Adrenal gland (tissue), 12 donors: ENCODE results near the gene OR10C1. TPM values are rescaled to one million over a fixed set of nuclear protein-coding genes. Genes with fewer than 3 reads are reported as not detected.

Experiments used
- DNase-seq, 7 donors: peaks; one replicate each; pipeline ENCODE4 v3.0.0-alpha.2; 2019 to 2020
- H3K27ac ChIP-seq, 5 donors: fragments of 200-600 bp; sonication (generic) in 4 of 5; 1 replicate in 3 of 5; 2 replicates in 2 of 5; pipeline versions ENCODE4 v1.5.1 to v1.8.0; 2016 to 2020; ENCODE audit warnings: mild to moderate bottlenecking in 1 of 5
- H3K27me3 ChIP-seq: fragments of 200-600 bp; 2 replicates; pipeline ENCODE4 v1.8.0; 2021
- H3K36me3 ChIP-seq, 2 donors: fragments of 200-600 bp; replicated peaks in 1 of 2; 1 replicate in 1 of 2; 2 replicates in 1 of 2; pipeline versions ENCODE4 v1.5.1 to v1.8.0; 2018 to 2022
- H3K4me1 ChIP-seq, 2 donors: fragments of 200-600 bp; replicated peaks in 1 of 2; 1 replicate in 1 of 2; 2 replicates in 1 of 2; pipeline versions ENCODE4 v1.5.1 to v1.8.0; 2018 to 2021
- H3K4me3 ChIP-seq, 4 donors: fragments of 200-600 bp; sonication (generic) in 3 of 4; one replicate each; pipeline ENCODE4 v1.5.1; 2016 to 2018
- H3K9me3 ChIP-seq, 3 donors: fragments of 200-600 bp; sonication (generic) in 1 of 3; replicated peaks in 1 of 3; 1 replicate in 2 of 3; 2 replicates in 1 of 3; pipeline versions ENCODE4 v1.5.1 to v1.8.0; 2016 to 2021
- POLR2A ChIP-seq, 2 donors: fragments of 450-650 bp; IDR thresholded peaks; one replicate each; pipeline ENCODE4 v1.6.1; 2017; ENCODE audit warnings: antibody characterized with exemption in 2 of 2, mild to moderate bottlenecking in 2 of 2, moderate library complexity in 1 of 2
- WGBS, 4 donors: extraction: QIAGEN DNeasy Blood & Tissue Kit in 2 of 4; methylation state at CpG; one replicate each; pipeline versions ENCODE4 v1.1.5 to v1.1.7; 2013 to 2017; 5-methylcytosine and 5-hydroxymethylcytosine counted together
- intact Hi-C, 2 donors: fragments of 100-400 bp; cut with DNase I; formaldehyde crosslinking; loops; one replicate each; pipeline versions ENCODE4 v1.14.1 to v1.15.0; 2022 to 2023
- polyA plus RNA-seq, 3 donors: library from polyadenylated mRNA; stranded (reverse); fragments of 200-250 nt in 2 of 3; fragments of 350-450 nt in 1 of 3; fragmentation: Illumina TruSeq in 1 of 3; extraction: RNeasy Lipid Tissue Mini Kit (QIAGEN cat#74804) in 1 of 3; gene quantifications; one replicate each; pipeline ENCODE4 v1.2.3, GENCODE V29; 2013 to 2014
- total RNA-seq, 9 donors: library from RNA; depleted of rRNA in 4 of 9; stranded (reverse); fragments of >200 nt in 4 of 9; fragments of 120-200 nt in 1 of 9; fragmentation: NEBNext Ultra II Directional in 1 of 9; extraction: Animal tissue kit (Norgen Biotek cat#: 25700) in 1 of 9; gene quantifications; one replicate each; pipeline versions ENCODE4 v1.1.0 to v1.2.4, GENCODE V29; 2013 to 2023
- TF ChIP-seq, protein P1 (sequence below), 6 experiments: fragments of 450-650 bp in 4 of 6; fragments of 200-600 bp in 2 of 6; sonication (generic) in 1 of 6; IDR thresholded peaks; 1 replicate in 5 of 6; 2 replicates in 1 of 6; pipeline versions ENCODE4 v1.5.1 to v1.8.0; 2016 to 2021; ENCODE audit warnings: antibody characterized with exemption in 6 of 6, mild to moderate bottlenecking in 2 of 6, moderate library complexity in 1 of 6
- donor health status: healthy with polysubstance abuse.
- donor health status: Bipolar disorder and iron deficiency.
- donor health status: DM: yes; HTN: yes; CAD: no.
- donor health status: DM: no; HTN: no; CAD: no.
- donor health status: DM: no; HTN: no; CAD: no.
- donor health status: DM: yes; HTN: yes; CAD: no.

The OR10C1 gene
- total and polyA plus RNA-seq, 12 donors: not detected

DNA sequence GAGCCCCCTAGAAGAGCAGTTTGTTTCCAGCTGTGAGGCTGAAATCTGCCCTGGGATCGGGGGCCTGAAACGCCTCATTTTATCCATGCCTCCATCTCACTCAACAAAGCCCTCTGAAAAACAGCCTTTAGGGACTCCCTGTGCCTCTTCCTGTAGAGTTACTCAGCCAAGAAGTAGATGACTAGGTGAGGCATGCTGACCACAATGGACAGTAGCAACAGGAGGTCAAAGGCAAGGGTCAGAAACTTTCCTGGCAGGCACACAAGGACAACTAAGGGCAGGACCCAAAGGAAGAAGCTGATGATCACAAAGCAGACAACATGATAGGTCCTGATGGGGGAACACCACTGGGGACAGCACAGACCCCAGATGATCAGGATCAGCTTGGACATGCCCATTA is 35.9 kb downstream of the OR10C1 start:
- intact Hi-C loops: no loop called here
- TF ChIP-seq, protein P1, sequence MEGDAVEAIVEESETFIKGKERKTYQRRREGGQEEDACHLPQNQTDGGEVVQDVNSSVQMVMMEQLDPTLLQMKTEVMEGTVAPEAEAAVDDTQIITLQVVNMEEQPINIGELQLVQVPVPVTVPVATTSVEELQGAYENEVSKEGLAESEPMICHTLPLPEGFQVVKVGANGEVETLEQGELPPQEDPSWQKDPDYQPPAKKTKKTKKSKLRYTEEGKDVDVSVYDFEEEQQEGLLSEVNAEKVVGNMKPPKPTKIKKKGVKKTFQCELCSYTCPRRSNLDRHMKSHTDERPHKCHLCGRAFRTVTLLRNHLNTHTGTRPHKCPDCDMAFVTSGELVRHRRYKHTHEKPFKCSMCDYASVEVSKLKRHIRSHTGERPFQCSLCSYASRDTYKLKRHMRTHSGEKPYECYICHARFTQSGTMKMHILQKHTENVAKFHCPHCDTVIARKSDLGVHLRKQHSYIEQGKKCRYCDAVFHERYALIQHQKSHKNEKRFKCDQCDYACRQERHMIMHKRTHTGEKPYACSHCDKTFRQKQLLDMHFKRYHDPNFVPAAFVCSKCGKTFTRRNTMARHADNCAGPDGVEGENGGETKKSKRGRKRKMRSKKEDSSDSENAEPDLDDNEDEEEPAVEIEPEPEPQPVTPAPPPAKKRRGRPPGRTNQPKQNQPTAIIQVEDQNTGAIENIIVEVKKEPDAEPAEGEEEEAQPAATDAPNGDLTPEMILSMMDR (IDR thresholded peaks at IDR 0.05): no peak
- TF ChIP-seq POLR2A (IDR thresholded peaks at IDR 0.05): no peak
- Histone ChIP-seq H3K4me1 (no peaks in the 10 kb centered on the region), H3K9me3 (no peaks in the 10 kb centered on the region), H3K4me3 (no peak overlapping the region), H3K27ac (no peak overlapping the region), H3K27me3 (no peaks in the 10 kb centered on the region), H3K36me3 (no peaks in the 10 kb centered on the region)
- DNase-seq: no peak
- 55 to 90% (median 62%) methylated on average over 2 of the region's 2 CpGs for WGBS, 4 donors

DNA sequence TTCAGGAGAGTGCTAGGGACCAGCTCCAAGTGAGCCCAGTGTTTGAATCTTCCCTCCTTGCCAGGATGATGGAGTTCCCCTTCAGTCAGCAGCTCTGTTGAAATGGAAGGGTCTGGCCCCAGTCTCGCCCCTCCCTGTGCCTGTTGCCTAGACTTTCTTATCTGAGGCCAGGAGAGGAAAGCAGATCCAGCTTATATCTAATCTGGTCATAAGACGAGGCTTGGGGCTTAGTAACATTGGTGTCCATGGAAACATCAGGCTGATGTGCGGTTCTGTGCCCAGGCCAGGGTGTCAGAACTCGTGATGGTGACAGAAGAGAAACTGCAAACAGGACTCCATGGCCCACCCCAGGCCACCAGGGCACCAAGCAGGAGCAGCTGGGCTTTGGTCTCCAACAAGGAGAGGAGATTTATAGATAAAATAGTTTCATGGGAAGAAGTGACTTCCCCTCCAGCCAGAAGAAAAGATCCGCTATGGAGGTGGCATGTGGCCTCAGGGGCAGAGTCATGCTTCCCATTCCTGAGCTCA is 38.9 kb downstream of the OR10C1 start:
- Histone ChIP-seq H3K36me3 (no peaks in the 10 kb centered on the region), H3K27ac (no peak overlapping the region), H3K27me3 (no peaks in the 10 kb centered on the region), H3K4me3 (no peak overlapping the region), H3K9me3 (no peaks in the 10 kb centered on the region), H3K4me1 (no peaks in the 10 kb centered on the region)
- WGBS, 4 donors: 51 to 69% (median 64%) methylated on average over 5 of the region's 5 CpGs
- intact Hi-C loops: no loop called here
- no peak for DNase-seq
- no peak for TF ChIP-seq POLR2A (IDR thresholded peaks at IDR 0.05)
- TF ChIP-seq, protein P1 (IDR thresholded peaks at IDR 0.05): no peak

DNA sequence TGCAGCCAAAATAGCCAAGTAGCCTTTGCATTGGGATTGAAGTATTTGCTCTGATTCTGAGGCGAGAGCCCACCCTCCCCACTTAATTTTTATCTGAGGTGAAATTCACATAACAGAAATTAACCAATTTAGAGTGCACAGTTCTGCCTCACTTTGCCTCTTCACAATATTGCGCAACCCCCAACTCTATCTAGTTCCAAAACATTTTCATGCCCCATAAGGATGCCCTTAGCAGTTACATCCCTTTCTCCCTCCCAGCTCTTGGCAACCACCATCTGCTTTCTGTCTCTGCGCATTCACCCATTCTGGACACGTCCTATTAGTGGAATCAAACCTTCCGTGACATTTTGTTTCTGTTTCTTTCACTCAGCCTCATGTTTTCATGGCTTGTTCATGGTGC is 39.6 kb downstream of the OR10C1 start:
- TF ChIP-seq, protein P1 (IDR thresholded peaks at IDR 0.05): no peak
- TF ChIP-seq POLR2A (IDR thresholded peaks at IDR 0.05): no peak
- H3K27ac ChIP-seq: no peak overlapping the region
- H3K27me3 ChIP-seq: no peaks in the 10 kb centered on the region
- WGBS, 4 donors: 64 to 88% (median 81%) methylated on average over 5 of the region's 5 CpGs
- DNase-seq: no peak
- H3K9me3 ChIP-seq: no peaks in the 10 kb centered on the region
- H3K4me3 ChIP-seq: no peak overlapping the region
- no peaks in the 10 kb centered on the region for H3K4me1 ChIP-seq
- intact Hi-C loops: no loop called here
- H3K36me3 ChIP-seq: no peaks in the 10 kb centered on the region

DNA sequence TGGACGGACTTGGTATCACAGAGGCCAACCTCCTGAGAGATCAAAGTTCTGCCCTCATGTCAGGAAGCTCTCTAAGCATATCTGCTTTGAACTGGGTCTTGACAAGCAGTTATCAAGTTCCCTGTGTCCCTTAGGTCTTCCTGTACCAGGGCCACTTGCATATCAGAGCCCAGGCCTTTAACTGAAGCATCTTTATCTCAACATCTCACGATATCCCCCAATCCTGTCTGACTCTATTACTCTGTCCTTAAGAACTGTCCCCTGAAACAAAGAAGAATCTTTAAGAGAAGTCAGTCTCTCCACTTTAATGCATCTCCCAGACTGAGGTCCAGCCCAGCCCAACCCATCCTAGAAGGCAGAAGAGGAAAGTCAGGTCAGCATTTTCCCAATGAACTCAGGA is 40.5 kb downstream of the OR10C1 start:
- Histone ChIP-seq H3K4me3 (no peak overlapping the region), H3K27ac (no peak overlapping the region), H3K27me3 (peaks cover 3% of the 10 kb centered on the region), H3K4me1 (no peaks in the 10 kb centered on the region), H3K9me3 (no peaks in the 10 kb centered on the region), H3K36me3 (no peaks in the 10 kb centered on the region)
- DNase-seq: no peak
- 64 to 75% (median 67%) methylated on average over 2 of the region's 2 CpGs for WGBS, 4 donors
- intact Hi-C loops: no loop called here
- TF ChIP-seq, protein P1 (IDR thresholded peaks at IDR 0.05): no peak
